ENCODE data around the gene ULK3.

Gene ULK3

DNA sequence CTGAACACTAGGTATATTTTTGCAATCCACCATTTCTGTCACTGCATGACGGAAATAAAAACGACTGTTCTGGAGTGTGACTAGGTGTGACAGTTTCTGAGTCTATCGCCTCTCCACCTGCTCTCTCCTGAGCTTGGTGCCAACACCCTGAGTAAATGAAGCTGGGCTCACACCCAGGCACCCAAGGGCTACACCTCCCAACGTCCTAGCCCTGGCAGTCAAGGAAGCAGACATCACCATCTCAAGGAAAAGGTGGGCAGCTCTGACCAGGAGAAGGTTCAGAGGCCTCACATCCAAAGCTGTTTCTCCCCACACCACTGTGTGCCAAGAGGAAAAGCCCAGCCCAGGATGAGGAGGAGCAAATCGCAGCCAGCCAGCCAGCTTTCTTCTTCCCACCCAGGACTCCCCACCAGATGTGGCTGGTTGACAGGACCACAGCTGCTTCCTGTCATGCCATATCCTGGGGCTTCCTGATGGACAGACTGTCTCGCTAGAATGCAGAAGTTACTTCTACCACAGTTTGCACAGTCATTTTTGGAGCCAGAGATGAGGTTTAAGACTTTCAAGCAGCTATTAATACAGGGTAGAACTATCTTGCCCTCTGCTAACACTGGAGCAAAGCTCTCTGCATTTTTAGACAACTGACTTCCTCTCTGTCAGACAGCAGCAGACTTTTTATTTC lies 26.9 kb upstream of the ULK3 start:
- TF ChIP-seq, protein P1, sequence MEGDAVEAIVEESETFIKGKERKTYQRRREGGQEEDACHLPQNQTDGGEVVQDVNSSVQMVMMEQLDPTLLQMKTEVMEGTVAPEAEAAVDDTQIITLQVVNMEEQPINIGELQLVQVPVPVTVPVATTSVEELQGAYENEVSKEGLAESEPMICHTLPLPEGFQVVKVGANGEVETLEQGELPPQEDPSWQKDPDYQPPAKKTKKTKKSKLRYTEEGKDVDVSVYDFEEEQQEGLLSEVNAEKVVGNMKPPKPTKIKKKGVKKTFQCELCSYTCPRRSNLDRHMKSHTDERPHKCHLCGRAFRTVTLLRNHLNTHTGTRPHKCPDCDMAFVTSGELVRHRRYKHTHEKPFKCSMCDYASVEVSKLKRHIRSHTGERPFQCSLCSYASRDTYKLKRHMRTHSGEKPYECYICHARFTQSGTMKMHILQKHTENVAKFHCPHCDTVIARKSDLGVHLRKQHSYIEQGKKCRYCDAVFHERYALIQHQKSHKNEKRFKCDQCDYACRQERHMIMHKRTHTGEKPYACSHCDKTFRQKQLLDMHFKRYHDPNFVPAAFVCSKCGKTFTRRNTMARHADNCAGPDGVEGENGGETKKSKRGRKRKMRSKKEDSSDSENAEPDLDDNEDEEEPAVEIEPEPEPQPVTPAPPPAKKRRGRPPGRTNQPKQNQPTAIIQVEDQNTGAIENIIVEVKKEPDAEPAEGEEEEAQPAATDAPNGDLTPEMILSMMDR (IDR thresholded peaks at IDR 0.05; ENCODE audit: low read depth, low read length), result no peak
- no peak overlapping the region for H3K4me3 ChIP-seq (ENCODE audit: low read depth, low read length)
- H3K9me3 ChIP-seq, result no peaks in the 10 kb centered on the region
- no peaks in the 10 kb centered on the region for H3K27me3 ChIP-seq
- peaks cover 15% of the 10 kb centered on the region for H3K36me3 ChIP-seq
- DNase-seq, result no peak
- H3K4me1 ChIP-seq, result no peaks in the 10 kb centered on the region; the same call in 1 of the 2 replicates

DNA sequence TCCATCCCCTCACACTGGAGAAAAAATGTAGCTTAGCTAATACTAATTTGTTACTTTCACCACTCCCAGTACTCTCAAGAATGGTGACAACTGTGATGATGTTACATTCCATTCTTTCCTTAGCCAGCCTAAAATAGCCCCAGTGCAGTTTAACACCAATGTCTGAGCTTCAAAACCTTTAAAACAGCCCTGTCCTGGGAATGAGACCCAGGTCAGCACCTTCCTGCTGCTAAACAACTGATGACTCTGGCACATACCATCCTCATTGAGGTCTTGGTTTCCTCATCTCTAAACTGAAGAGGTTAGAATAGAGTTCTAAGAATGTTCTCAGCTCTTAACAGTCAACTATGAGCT lies 26.4 kb upstream of the ULK3 start:
- Histone ChIP-seq H3K36me3 (peaks cover 15% of the 10 kb centered on the region), H3K4me1 (no peaks in the 10 kb centered on the region; the same call in 1 of the 2 replicates), H3K4me3 (ENCODE audit: low read depth, low read length) (no peak overlapping the region), H3K9me3 (no peaks in the 10 kb centered on the region), H3K27me3 (no peaks in the 10 kb centered on the region)
- no peak for DNase-seq
- TF ChIP-seq, protein P1 (IDR thresholded peaks at IDR 0.05; ENCODE audit: low read depth, low read length), result no peak

DNA sequence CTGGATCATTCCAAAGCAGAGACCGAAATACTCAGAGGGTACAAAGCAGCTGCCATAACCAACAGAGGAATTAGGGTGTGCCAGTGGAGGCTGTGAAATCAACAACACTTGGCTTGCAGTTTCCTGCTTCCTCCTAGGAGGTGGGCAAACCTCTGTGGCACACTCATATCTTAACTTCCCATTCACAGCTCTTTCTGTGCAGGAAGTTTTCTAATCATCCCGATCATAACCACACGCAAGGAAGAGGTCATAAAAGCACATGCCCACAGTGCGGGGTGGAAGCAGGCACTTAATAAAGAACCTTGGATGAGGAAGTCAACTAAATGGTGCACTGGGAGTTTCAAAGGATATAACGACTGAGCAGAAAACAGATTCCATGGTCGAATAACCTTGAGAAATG lies 25.1 kb upstream of the ULK3 start:
- H3K36me3 ChIP-seq, result peaks cover 15% of the 10 kb centered on the region
- H3K9me3 ChIP-seq, result no peaks in the 10 kb centered on the region
- no peak overlapping the region for H3K4me3 ChIP-seq (ENCODE audit: low read depth, low read length)
- no peak for DNase-seq
- no peaks in the 10 kb centered on the region for H3K27me3 ChIP-seq
- H3K4me1 ChIP-seq, result no peaks in the 10 kb centered on the region; the same call in 1 of the 2 replicates
- TF ChIP-seq, protein P1 (IDR thresholded peaks at IDR 0.05; ENCODE audit: low read depth, low read length), result no peak

DNA sequence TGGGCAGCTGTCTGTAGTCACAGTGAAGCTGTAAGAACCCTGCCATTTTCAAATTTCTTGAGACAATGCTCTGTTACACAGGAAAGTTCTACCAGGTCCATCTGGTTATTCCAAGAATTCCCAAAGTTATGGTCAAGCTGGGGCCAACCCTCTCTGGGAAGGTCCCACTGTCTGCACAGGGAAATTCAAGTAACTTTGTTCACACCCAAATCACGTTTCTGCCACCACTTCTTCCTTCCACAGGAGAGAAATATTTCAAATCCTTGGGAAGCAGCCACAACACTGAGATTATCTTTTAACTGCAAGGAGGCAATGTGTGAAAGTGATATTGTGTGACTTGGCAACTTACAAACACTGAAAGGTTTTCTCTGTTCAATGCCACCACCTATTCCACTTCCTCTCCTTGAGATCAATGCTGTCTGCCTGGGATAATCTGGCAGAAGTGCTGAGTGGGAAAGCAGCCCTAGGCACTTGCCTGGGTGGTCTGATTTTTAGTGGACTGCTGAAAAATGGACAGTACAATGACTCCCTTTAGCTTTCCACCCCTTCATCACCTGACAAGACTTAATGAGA lies 24.6 kb upstream of the ULK3 start:
- Histone ChIP-seq H3K9me3 (no peaks in the 10 kb centered on the region), H3K4me1 (no peaks in the 10 kb centered on the region; the same call in 1 of the 2 replicates), H3K27me3 (no peaks in the 10 kb centered on the region), H3K4me3 (ENCODE audit: low read depth, low read length) (no peak overlapping the region), H3K36me3 (peaks cover 15% of the 10 kb centered on the region)
- TF ChIP-seq, protein P1 (IDR thresholded peaks at IDR 0.05; ENCODE audit: low read depth, low read length), result no peak
- DNase-seq, result no peak

DNA sequence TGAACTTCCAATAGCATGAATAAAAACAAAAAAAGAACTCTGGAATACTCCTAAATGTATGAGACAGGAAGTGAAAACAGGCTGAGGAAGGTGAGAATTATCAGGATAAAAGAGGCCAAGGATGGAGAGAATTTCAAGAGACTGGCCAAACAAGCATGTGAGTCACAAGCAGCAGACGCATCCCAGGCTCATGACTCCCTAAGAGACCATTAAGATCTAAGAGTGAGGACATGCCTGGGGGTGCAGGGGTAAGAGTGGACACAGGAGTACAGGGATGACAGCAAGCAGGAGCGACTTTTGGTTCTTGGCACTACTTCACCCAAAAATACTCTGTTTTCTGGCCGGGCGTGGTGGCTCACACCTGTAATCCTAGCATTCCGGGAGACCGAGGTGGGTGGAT lies 23.1 kb upstream of the ULK3 start:
- H3K4me1 ChIP-seq, result no peaks in the 10 kb centered on the region
- H3K27me3 ChIP-seq, result no peaks in the 10 kb centered on the region
- H3K36me3 ChIP-seq, result peaks cover 15% of the 10 kb centered on the region
- no peak for DNase-seq
- H3K9me3 ChIP-seq, result no peaks in the 10 kb centered on the region
- TF ChIP-seq, protein P1 (IDR thresholded peaks at IDR 0.05; ENCODE audit: low read depth, low read length), result no peak
- H3K4me3 ChIP-seq (ENCODE audit: low read depth, low read length), result no peak overlapping the region

DNA sequence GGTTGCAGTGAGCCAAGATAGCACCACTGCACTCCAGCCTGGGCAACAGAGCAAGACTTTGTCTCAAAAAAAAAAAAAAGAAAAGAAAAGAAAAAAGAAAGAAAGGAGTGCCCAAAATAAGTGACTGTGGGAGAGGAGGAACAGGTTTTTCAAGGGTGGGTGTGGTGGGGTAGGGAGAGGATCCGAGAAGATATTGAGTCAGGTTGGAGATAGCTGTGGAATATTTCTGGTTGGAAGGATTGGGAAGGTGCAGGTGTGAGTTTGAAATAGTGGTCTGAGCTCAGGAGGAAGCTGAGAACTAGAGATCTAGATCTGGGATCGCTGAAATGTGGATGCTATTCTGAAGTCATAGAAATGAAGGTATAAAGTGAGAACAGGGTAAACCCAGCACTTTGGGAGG lies 22.4 kb upstream of the ULK3 start:
- TF ChIP-seq, protein P1 (IDR thresholded peaks at IDR 0.05; ENCODE audit: low read depth, low read length), result no peak
- Histone ChIP-seq H3K27me3 (no peaks in the 10 kb centered on the region), H3K9me3 (no peaks in the 10 kb centered on the region), H3K36me3 (peaks cover 15% of the 10 kb centered on the region), H3K4me1 (no peaks in the 10 kb centered on the region), H3K4me3 (ENCODE audit: low read depth, low read length) (no peak overlapping the region)
- no peak for DNase-seq
